HepG2 (cell line): ENCODE results near the gene CAND2. TPM values are rescaled to one million over a fixed set of nuclear protein-coding genes. Genes with fewer than 3 reads are reported as not detected.

Source experiments
- NFE2L2 ChIP-seq: fragments of 150-350 bp; IDR thresholded peaks from 2 replicates; pipeline ENCODE4 v1.6.1; 2014; ENCODE audit warnings: low read length
- SP1 ChIP-seq, 2 experiments: fragments of 450-650 bp in 1 of 2; sonication (generic) in 1 of 2; formaldehyde crosslinking in 1 of 2; IDR thresholded peaks; 2 replicates each; pipeline versions ENCODE4 v1.4.0 to v1.6.1; 2016 to 2020; ENCODE audit warnings: missing genetic modification reagents in 1 of 2
- SP4 ChIP-seq: sonication (generic); formaldehyde crosslinking; IDR thresholded peaks from 2 replicates; pipeline ENCODE4 v1.8.1; 2023; ENCODE audit warnings: mild to moderate bottlenecking, missing genetic modification reagents
- SRF ChIP-seq: IDR thresholded peaks from 2 replicates; pipeline ENCODE4 v1.6.1; 2011; ENCODE audit warnings: mild to moderate bottlenecking, low read depth, low read length, moderate library complexity
- ZNF138 ChIP-seq: sonication (generic); formaldehyde crosslinking; IDR thresholded peaks from 2 replicates; pipeline ENCODE4 v1.5.0; 2020; ENCODE audit warnings: mild to moderate bottlenecking, low read depth, missing genetic modification reagents
- ZNF792 ChIP-seq: IDR thresholded peaks from 2 replicates; pipeline ENCODE4 v1.6.1; 2016
- ZNF878 ChIP-seq: sonication (generic); formaldehyde crosslinking; IDR thresholded peaks from 2 replicates; pipeline ENCODE4 v1.8.1; 2023; ENCODE audit warnings: mild to moderate bottlenecking, missing genetic modification reagents, moderate library complexity
- ZSCAN25 ChIP-seq: sonication (generic); formaldehyde crosslinking; IDR thresholded peaks from 2 replicates; pipeline ENCODE4 v1.8.0; 2022; ENCODE audit warnings: mild to moderate bottlenecking, missing genetic modification reagents
- polyA plus RNA-seq, 8 experiments: library from polyadenylated mRNA; depleted of rRNA in 3 of 8; stranded (reverse) in 7 of 8; unstranded in 1 of 8; fragments of >200 nt; fragmentation: Illumina TruSeq in 4 of 8; extraction: Trizol in 4 of 8; gene quantifications; 2 replicates each; pipeline versions ENCODE4 v1.2.1 to v1.2.3, GENCODE V29; 2011 to 2016; ENCODE audit warnings: low read depth in 4 of 8, missing spikeins in 1 of 8, mixed read lengths in 1 of 8; ENCODE audit not compliant: insufficient read depth in 1 of 8
- total RNA-seq, 5 experiments: library from RNA; depleted of rRNA; stranded (reverse); fragments of >200 nt; fragmentation: Illumina TruSeq; extraction: Trizol; gene quantifications; 2 replicates each; pipeline ENCODE4 v1.2.3, GENCODE V29; 2016; ENCODE audit warnings: low read depth in 1 of 5
- TF ChIP-seq, protein P1 (sequence below): sonication (generic); formaldehyde crosslinking; IDR thresholded peaks from 2 replicates; pipeline ENCODE4 v1.5.1; 2020; ENCODE audit warnings: missing genetic modification reagents, mild to moderate bottlenecking, borderline replicate concordance
- TF ChIP-seq, protein P2 (sequence below), 2 experiments: fragments of 450-650 bp in 1 of 2; sonication (generic) in 1 of 2; formaldehyde crosslinking in 1 of 2; IDR thresholded peaks; 2 replicates each; pipeline versions ENCODE4 v1.6.1 to v1.8.0; 2016 to 2022; ENCODE audit warnings: antibody characterized with exemption in 1 of 2, mild to moderate bottlenecking in 1 of 2, missing genetic modification reagents in 1 of 2

Gene CAND2
- total and polyA plus RNA-seq, 2 of the 13 experiments (the other 11 are each of a cell fraction or from before 2014, with no cell fraction given), result 0.01 TPM; not detected in 1

DNA sequence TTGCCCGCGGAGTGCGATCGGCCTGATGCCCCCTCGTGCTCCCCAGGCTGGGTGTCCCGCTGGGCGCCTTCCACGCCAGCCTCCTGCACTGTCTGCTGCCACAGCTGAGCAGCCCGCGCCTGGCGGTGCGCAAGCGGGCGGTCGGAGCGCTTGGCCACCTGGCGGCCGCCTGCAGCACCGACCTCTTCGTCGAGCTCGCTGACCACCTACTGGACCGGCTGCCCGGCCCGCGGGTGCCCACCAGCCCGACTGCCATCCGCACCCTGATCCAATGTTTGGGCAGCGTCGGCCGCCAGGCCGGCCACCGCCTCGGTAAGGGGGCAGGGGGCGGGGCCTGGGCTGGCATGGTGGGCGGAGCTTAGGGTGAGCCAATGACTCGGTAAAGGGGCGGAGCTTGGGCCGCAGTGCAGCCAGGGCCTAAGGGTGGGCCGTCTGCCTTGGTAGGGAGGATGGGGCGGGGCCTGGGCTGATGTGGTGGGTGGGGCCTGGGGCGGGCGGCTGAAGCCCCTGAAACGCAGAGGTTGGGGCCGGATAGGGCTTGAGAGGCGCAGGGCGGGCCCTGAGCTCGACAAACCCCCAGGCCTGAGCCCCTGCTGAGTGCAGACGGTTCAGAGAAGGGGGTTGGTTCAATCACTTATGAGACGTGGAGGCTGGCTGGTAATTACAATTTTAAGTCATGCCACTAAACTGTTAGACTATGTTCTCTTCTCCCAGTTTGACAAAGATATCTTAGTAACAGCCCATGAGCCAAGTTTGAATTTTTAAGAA, 13.7 kb downstream of the CAND2 start (continued):
- TF ChIP-seq ZSCAN25 (CRISPR knock-in tag), result peak; percentile 39; the same call in 1 of the 2 replicates
- TF ChIP-seq SP1 (IDR thresholded peaks at IDR 0.05), result peak; percentile 53; the same call in 1 of the 2 replicates
- TF ChIP-seq SP1 (CRISPR knock-in tag; IDR thresholded peaks at IDR 0.05), result peak; percentile 83
- TF ChIP-seq ZNF138 (CRISPR knock-in tag), result no peak
- no peak for TF ChIP-seq ZNF878
- TF ChIP-seq SP4 (CRISPR knock-in tag), result peak; percentile 96
- TF ChIP-seq, protein P1, sequence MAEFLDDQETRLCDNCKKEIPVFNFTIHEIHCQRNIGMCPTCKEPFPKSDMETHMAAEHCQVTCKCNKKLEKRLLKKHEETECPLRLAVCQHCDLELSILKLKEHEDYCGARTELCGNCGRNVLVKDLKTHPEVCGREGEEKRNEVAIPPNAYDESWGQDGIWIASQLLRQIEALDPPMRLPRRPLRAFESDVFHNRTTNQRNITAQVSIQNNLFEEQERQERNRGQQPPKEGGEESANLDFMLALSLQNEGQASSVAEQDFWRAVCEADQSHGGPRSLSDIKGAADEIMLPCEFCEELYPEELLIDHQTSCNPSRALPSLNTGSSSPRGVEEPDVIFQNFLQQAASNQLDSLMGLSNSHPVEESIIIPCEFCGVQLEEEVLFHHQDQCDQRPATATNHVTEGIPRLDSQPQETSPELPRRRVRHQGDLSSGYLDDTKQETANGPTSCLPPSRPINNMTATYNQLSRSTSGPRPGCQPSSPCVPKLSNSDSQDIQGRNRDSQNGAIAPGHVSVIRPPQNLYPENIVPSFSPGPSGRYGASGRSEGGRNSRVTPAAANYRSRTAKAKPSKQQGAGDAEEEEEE (CRISPR knock-in tag), result no peak
- TF ChIP-seq SRF, result no peak
- TF ChIP-seq, protein P2, sequence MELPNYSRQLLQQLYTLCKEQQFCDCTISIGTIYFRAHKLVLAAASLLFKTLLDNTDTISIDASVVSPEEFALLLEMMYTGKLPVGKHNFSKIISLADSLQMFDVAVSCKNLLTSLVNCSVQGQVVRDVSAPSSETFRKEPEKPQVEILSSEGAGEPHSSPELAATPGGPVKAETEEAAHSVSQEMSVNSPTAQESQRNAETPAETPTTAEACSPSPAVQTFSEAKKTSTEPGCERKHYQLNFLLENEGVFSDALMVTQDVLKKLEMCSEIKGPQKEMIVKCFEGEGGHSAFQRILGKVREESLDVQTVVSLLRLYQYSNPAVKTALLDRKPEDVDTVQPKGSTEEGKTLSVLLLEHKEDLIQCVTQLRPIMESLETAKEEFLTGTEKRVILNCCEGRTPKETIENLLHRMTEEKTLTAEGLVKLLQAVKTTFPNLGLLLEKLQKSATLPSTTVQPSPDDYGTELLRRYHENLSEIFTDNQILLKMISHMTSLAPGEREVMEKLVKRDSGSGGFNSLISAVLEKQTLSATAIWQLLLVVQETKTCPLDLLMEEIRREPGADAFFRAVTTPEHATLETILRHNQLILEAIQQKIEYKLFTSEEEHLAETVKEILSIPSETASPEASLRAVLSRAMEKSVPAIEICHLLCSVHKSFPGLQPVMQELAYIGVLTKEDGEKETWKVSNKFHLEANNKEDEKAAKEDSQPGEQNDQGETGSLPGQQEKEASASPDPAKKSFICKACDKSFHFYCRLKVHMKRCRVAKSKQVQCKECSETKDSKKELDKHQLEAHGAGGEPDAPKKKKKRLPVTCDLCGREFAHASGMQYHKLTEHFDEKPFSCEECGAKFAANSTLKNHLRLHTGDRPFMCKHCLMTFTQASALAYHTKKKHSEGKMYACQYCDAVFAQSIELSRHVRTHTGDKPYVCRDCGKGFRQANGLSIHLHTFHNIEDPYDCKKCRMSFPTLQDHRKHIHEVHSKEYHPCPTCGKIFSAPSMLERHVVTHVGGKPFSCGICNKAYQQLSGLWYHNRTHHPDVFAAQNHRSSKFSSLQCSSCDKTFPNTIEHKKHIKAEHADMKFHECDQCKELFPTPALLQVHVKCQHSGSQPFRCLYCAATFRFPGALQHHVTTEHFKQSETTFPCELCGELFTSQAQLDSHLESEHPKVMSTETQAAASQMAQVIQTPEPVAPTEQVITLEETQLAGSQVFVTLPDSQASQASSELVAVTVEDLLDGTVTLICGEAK (IDR thresholded peaks at IDR 0.05), result no peak
- TF ChIP-seq, protein P2 (CRISPR knock-in tag; IDR thresholded peaks at IDR 0.05), result no peak
- TF ChIP-seq NFE2L2, result no peak
- TF ChIP-seq ZNF792, result no peak
